HG03064 (cell line): Measurements from ENCODE around the gene MIB2.
"Not testable (repeated sequence)": the region's sequence is repeated elsewhere in the genome, so short reads cannot be mapped to it uniquely, and the experiment has no call there.

Source experiments
- ATAC-seq: cut with Tn5 transposase; IDR thresholded peaks from one replicate; pipeline ENCODE4 v1.9.1; 2021; ENCODE audit warnings: low read depth; ENCODE audit not compliant: unreplicated experiment

MIB2 gene

DNA sequence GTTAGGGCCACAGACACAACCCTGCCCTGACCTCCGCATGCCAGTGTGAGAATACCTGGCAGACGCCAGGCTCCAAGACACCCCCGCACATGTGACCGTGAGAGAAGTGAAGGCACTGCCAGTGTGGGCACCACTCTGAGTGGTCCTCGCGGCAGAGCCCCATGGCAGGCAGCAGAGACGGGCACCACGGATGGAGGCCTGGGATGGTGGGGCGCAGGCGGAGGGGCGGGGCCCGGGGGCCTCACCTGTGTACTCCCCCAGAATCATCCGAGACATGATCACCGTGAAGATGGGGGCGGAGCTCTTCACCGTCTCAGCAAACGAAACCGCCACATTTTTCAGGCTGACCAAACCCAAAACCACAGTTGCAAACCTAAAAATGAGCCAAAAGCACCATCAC is 59.9 kb downstream of the MIB2 start:
- not testable (repeated sequence) for ATAC-seq

DNA sequence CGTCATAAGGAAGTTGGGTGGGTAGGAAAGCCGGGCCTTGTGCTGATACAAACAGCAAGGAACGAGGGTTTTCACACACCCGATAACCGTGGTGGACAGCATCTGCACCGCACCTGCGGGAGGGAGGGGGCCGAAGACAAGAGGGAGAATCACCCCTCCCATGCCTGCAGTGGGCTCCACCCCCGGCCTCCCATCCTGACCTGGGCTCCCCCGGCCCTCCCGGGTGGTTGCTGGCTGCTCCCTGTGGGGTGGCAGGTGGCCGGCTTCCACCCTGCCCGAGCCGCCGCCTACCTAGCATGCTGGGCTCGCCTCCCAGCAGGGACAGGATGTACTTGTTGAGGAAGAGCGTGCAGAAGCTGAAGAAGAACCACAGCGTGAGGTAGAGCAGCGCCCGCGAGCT is 60.8 kb downstream of the MIB2 start:
- not testable (repeated sequence) for ATAC-seq

DNA sequence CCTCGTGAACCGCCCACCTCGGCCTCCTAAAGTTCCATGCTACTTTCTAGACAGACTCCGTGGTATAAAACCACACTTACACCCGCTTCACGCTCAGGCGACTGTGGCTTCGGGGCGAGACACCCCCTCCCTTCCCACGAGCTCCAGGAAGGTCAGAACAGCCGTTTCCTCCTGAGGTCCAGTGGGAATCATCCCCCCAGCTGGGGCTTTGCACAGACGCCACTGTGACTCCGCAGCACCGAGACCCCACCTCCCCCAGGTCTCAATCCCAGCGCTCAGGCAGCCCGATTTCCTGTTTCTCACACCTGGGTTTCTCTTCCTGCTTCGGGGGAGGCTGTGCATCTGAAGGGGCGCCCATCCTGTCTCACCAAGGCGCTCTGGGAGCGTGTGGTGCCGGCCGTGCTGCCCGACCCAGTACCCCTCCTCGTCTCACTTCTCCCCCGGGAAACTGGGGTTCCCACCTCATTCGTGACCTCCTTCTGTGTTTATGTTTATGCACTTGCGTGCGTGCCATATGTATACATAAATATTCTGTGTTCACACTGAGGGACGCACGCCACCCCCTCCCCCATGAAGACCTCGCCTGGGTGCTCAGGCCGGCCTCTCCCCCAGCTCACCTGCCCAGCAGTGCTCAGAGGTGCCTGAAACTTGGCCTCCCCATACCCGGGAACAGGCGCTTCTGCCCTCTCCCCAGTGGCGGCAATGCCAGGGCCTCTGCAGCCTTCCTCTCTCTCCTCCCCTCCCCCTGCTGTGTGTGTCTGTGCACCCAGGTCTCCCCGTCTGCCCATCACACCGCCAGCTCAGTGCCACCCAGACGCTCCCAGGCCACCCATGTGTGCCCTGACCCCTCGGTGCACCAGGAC is 62.6 kb downstream of the MIB2 start:
- peak; percentile 58 for ATAC-seq

DNA sequence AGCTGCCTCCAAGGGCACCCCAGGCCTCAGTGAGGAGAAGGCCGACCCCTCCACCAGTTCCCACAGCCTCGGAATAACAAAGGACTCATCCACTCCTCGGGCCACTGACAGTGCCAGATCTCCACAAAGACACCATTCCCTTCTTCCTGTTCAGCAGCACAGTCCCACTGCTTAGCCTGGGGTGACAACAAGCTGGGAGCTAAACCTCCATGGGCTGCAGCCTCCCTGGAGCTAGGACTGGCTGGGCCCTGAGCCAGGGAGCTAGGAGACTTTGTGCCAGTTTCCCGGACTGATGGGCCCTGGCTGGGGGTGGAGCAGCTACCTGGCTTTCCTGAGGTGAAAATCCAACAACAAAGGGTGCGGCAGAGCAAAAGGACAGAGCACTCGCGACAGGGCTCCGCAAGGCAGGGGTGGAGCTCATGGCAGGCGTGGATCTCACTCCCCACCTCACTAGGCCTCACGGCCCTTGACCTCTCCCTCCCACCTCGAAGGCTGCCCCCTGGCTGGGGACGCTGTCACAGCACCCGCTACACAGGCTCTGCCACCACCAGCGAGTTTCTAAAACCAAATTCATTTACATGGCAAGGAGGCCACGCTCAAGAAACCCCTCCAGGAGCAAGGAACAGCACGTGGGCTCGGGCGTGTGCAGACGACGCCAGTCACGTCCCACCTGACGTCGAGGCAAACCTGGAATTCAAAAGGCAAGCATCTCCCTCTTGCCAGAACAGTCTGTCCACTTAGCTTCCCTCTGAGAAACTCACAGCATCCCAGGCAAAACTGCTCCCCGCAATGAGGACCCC is 63.5 kb downstream of the MIB2 start:
- ATAC-seq, result no peak
